DMS 273 (cell line): ENCODE data around the gene DHCR7.

Experiments
- DNase-seq: peaks from one replicate; lab custom pipeline; 2025; ENCODE audit not compliant: unreplicated experiment; lab: John Stamatoyannopoulos, UW

The DHCR7 gene

DNA sequence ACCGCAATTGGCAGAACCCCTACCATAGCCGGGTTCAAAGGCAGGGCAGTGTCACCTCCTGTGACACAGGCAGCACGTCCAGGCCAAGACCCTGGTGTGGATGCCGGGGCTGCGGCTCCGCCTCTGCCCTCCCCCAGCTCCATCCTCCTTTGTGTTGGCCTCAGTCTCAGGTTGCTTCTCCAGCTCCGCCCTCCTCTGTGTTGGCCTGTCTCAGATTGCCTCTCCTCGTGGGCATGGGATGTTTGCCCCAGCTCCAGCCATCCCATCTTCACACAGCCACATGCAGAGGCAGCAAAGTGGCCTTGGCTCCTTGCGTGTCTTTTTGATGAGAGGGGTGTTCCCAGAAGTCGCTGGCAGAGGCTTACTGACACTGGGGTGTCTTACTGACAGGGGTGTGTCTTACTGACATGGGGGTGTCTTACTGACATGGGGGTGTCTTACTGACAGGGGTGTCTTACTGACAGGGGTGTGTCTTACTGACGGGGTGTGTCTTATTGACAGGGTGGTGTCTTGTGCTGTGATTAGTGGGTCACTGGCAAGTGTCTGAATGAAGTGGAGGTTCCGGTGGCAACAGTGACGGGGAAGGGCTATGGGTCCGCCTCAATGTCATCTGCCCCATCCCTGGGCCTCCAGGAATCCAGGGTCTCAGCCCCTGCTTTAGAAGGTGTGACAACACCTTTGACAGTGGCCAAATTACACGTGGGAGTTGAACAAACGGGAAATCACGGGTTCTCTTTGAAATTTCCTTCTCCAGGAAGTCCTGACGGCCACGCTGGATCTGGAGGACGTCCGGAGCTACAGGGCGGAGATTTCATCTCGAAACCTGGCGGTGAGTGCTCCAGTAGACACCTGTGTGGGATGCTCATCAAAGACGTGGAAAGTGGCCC lies 29.7 kb upstream of the DHCR7 start:
- DNase-seq: no peak

DNA sequence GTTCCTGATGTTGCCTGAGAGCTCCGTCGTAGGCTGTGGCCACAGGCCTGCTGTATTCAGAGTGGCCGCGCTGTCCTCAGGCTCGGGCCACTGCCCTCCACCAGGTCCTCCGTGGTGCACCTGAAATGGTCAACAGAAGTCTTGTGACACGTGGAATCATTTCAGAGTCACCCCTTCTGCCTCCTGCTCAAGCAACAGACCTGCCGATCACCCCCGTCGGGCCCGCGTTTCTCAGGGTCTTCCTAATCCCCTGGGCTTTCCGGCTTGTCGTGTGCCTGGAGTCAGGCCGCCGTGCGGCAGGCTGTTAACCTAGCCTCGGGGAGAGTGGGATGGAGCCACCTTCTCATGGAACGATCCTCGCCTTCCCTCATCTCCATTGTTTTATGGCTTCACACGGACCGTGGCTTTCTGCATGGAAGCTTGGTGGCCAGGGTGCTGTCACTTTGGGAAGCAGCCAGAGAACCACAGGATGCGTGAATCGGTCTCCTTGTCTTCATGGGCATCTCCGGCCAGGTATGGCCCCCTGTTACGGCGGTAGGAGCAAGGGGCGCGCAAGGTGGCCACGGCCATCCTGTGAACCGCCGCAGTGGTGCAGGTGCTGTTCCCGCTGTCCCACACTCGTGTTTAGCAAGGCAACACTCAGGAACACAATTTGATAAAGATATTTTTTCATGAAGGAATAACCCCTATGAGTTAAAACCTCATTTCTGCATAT lies 28.9 kb upstream of the DHCR7 start:
- no peak for DNase-seq

DNA sequence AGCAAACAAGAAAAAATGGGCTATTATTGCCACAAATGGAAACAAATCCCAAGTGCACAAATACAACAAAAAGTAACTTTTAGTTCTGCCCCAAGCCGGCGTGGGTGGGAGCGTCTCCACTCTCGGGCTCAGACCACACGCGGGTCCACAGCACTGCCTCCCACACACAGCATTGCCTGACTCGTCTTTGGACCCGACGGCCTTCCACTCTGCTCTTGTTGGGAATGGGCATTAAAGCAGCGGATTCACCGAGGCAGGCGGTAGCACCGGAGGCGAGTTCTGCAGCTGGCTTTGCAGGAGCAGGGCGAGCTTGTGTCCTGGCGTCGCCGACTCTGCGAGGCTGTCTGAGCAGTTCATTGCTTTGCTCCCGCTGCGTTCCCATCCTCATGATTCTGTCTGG lies 27.8 kb upstream of the DHCR7 start:
- DNase-seq: no peak

DNA sequence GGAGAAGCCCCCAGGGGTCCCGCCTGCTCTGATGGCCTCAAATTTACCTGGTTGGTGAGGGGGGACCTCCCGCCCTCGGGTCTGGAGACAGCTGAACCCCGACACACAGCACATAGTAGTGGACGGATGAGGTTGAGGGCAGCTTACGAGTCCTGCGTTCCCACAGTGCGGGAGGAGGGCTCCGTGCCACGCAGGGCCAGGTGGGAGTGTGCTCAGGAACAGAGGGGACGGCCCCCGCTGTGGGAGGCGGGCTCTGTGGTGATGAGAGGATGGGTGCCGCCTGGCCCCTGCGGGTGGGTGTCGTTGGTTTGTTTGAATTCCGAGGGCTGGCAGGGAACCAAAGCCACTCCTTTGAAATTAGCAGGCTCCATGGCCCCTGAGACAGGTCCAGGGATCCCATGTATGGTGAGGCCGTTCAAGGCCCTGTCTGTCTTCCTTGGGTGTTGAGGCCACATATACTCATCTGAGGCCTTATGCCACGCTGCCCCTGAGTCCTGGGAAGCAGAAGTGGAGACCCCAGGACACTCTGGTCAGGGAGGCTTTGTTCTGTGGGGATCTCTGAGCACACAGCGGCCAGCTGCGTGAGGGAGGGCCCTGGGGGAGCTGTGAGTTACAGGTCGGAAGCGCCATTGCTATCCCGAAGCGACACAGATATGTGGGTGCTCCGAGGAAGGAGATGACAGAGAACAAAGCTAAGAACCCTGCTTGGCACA lies 26.7 kb upstream of the DHCR7 start:
- DNase-seq: no peak

DNA sequence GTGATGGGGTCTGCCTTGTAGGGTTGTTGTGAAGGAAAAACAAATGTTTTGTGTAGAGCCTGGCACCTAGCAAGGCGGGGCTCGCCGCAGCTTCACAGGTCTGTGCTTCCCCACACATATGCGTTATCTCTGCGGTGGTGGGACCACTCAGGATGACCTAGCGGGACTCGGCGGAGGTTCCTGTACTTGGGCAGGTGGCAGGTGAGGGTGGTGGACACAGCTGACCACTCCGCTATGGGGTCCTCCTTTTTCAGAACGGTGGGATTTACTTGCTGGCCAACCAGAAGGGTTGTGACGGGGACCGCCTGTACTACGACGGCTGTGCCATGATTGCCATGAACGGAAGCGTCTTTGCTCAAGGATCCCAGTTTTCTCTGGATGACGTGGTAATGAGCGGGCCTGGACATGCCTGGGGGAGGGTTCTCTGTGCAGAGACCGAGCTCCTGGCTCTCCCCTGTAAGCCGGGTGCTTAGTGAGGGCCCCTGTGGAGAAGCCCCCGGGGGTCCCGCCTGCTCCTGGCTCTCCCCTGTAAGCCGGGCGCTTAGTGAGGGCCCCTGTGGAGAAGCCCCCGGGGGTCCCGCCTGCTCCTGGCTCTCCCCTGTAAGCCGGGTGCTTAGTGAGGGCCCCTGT lies 26.1 kb upstream of the DHCR7 start:
- no peak for DNase-seq

DNA sequence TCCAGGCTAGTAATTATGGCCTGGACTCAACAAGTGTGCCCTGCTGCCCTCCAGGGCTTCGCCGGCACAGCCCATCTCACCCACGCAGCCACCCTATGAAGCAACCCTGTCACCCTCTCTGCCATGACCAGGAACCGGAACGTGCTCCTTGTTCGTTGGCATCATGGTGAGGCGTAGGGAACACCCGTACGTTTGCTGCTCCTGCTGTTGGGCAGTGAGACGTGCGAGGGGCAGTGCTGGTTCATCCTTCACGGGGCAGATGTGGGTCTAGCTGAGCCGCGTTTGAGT lies 25.5 kb upstream of the DHCR7 start:
- DNase-seq: no peak

DNA sequence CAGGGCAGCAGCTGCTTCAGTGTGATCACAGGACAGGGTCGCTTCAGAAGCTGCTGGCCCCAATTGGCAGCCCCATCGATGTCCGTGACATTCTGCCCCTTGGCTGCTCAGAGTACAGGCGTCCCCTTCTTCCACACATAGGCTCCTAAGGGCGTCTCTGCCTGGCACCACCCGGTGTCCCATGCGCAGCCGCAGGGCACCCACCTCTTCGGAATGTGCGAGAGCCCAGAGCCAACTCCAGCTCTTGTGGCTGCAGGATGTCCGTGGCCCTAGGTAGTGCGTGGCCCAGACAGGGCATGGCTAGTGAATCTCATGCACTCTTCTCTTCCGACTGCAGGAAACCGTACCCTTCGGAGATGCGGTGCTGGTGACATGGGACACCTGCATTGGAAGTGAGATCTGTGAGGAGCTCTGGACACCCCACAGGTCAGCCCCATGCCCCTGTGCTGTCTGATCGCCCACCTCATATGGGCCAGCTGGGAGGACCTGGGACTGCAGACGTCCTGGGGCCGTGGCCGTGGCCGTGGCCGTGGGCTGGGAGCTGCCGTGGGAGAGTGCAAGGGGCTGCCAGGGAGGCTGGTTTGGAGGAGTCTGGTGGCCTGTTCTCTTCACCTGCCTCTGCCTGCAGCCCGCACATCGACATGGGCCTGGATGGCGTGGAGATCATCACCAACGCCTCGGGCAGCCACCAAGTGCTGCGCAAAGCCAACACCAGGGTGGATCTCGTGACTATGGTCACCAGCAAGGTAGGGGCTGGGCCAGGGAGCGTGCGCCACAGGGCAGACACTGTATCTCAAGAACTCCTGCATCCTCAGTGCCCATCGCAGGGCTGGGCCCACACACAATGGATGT lies 25.0 kb upstream of the DHCR7 start:
- DNase-seq: no peak

DNA sequence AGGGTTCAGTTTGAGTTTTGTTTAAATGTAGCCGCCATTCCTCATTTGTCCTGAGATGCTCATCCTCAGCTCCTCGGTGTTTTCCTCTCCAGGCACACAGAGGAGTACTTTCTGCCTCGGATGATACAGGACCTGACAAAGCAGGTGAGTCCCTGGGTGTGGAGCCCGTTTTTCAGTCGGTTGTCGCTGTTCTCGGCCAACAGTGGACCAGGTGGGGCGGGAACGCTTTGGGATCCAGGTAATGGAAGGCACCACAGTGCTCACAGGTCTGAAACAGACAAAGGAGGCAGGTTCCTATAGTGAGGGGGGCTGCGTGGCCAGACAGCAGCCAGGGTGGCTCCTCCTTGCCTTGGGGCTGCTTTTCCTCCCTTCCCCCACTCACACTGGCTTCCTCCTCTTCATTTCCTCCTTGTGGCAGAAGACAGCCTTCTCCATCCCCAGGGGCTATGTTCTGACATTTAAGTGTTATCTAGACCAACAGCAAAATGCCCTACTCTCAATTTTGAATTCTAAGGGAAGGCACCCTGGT lies 24.2 kb upstream of the DHCR7 start:
- DNase-seq: no peak

DNA sequence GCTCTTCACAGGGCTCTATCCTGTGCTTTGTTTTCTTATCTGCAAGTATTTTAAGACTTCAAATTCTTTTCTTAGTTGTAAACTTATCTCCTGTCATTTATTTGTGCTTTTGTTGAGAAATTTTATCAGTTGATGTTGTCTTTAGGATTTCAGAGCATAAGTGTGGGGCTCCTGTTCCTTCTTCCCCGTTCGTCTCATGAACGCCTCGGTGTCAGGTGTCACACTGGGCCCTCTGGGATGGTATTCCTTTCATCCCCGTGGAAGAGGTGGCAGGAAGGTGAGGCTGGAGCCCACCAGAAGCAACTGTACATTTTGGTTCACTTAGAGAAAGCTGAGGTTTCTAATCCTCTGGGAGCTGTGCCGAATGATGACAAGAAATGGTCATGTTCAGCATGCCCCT lies 22.8 kb upstream of the DHCR7 start:
- DNase-seq: no peak

DNA sequence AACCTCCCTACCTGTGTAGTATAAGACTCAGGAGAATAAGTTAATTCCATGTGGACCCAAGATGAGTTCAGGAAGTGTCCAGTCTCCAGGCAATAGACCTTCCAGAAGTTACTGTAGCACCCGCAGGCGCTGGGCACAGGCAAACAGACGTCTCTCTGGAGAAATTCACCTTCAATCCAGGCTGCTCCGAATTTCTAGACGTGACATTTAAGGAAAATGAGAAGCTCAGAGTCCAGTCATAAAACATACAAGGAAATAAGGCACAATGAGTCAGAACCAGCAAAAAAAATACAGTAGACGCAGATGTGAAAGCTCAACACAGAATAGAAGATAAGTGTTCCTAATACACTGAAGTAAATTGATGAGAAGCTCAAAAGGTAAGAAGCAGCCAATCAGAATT lies 19.0 kb upstream of the DHCR7 start:
- no peak for DNase-seq

DNA sequence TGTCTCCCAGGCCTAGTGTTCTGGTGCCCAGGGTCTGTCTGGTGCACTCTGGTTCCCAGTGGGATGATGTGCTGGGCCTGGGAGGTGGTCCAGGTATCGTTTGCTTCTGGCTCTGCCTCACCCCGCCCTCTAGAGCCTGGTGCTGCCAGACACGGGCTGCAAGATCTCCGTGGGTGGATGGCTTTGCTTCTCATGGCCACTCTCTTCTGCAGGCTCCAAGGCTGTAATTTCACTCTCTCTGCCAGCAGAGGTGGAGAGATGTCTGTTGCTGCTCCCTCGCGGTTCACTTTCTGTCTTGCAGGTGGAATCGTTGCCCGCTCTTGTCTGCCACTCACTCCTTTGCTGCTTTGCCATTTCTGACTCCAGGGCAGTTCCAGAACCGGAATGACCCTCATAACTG lies 18.2 kb upstream of the DHCR7 start:
- DNase-seq: no peak

DNA sequence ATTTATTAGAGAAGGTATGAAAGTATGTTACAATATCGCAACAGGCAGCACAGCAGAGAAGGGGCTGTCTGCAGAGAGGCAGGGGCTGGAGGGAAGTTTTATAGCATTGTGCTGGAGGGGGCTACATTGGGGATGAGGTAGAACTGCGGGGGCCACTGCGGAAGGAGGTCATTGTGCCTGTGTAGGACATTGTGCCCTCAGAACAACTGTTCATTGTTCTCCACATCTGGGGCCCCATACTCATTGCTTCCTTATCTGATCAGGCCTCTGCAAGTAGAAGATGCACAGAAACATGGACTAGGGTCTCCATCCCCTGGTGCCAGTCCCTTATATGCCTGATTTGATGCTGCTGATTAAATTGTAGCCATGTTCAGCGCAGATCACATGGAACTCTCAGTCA lies 16.9 kb upstream of the DHCR7 start:
- DNase-seq: no peak

DNA sequence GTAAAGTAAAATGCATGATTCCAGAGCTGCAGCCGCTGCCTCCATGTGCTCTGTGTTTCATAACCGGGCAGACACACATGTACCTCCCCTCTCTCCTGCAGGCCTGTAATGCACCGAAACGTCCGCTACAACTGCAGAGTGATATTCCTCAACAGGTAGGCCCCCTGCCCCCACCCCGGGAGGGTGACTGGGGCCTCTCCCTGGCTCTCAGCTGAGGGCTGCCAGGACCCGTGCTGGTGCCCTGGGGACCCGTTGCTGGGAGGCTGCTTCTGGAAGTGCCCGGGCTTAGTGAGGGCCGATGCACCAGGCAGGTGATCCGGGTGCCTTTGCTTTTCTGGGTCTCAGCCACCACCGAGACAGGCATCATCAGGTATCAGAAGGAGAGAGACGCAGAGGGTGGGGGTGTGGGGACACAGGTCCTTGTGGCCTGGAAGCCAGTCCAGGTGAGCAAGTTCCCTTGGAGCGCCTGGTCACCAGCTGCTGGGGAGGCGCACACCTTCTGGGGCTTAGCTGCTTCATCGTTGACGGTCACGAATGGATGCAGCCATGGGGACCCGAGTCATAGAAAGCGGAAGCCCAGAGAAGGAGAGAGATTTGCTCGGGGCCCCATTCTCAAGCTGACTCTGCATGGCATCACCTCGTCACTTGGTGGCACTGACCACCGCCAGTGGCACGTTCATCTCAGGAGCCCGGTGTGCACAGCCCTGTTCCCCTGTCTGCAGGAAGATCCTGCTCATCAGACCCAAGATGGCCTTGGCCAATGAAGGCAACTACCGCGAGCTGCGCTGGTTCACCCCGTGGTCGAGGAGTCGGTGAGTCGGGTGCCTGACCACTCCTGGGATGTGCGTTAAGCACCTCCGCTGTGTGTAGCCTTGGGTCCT lies 15.4 kb upstream of the DHCR7 start:
- no peak for DNase-seq

DNA sequence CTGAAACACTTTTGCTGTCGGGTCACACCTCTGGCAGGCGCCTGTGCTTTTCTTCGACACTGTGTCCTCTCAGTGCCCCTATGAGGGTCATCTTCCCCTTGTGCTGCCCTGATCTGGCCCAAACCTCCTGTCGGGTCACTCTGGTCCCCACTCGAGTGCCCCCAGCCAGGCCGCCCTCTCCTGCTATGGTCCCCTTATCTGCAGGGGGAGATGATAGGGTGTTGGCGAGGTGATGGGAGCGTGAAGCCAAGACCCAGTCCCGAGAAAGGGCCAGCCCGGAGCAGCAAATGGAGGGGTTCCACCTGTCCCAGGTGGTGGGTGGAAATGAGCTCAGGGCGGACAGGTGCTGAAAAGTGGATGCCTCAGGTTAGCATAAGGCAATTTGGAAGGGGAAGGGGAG lies 14.5 kb upstream of the DHCR7 start:
- no peak for DNase-seq

DNA sequence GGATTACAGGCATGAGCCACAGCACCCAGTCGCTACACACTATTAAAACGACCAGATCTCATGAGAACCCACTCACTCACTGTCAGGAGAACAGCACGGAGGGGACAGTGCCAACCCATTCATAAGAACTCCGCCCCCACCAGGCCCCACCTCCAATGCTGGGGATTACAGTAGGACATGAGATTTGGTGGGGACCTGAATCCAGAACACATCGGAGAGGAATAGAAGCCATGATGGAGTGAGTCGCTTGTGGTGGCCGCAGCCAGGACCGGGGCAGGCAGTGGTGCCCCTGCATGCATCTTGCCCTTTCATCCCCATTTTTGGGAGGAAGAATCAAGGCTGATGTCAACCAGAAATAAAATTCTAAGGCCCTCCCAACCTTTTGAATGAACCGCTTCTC lies 13.5 kb upstream of the DHCR7 start:
- no peak for DNase-seq

DNA sequence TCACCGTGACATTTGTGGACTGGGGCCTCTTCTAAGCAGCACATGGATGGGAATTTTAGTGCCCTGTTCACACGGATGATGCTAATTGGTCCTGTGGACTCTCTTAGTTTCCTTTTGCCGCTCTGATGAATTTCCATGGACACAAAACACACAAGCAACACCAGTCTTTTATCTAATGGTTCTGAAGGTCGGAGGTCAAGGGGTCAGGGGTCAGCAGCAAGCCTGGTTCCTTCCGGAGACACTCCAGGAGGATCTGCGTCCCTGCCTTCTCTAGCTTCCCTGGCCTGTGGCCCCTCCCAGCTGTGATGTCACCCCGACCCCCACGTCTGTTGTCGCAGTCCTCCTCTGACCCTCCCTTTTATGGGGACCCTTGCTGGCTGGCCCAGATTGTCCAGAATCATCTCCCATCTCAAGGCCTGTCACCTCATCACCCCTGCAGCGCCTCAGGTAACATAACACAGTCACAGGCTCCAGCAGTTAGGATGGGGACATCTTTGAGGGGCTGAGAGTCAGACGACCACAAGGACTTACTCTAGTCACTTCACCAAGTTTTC lies 11.7 kb upstream of the DHCR7 start:
- DNase-seq: no peak

DNA sequence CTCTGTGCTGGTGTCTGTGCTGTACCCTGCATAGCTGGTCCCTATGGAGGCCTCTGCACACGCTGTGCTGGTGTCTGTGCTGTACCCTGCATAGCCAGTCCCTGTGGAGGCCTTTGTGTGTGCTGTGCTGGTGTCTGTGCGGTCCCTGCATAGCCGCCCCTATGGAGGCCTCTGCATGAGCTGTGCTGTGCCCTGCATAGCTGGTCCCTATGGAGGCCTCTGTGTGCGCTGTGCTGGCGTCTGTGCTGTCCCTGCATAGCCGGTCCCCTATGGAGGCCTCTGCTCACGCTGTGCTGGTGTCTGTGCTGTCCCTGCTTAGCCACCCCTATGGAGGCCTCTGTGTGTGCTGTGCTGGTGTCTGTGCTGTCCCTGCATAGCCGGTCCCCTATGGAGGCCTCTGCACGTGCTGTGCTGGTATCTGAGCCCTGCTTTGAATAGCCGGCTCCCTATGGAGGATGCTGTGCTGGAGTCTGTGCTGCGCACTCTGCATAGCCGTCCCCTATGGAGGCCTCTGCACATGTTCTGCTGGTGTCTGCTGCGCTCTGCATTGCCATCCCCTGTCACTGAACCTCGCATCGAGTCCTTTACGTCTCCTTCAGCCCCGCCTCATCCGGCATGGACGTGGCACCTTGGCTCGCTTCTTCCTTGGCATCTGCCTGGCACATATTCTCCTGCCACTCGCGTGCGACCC lies 11.0 kb upstream of the DHCR7 start:
- no peak for DNase-seq

DNA sequence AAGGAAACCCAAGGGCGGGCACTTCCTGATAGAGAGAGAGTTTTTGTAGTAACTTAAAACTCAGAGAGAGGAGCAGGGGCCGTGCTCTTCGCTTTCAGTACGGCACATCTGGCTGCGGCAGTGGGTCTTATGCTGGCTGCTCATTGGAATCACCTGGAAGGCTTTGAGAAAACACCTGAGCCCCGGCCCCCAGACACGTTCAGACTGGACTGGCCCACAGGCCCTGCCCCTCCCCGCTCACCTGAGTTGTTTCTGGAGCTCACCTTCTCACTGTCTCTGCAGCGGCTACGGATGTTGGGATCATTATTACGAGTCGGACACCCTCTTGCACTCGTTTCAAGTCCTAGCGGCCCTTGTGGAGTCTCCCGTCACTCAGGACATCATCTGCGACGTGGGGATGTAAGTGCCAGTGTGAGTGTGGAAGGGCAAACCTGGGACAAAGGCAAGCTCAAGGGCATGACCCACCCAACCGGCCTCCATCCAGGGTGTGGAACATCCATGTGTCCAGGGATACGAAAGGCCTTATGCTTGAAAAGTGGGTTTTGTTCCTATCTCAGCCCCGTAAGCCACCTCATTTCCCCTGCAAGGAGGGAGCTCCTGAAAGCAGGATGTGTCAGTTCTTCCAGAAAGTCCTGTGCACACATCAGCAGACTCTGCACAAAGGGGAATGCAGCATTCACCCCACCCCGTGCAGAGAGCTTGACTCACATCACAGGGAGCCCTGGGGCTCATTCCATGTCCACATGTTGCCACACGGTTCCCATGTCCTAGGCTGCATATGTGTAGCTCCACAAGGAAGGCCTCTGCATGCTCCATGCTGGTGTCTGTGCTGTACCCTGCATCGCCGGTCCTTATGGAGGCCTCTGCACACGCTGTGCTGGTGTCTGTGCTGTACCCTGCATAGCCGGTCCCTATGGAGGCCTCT lies 10.2 kb upstream of the DHCR7 start:
- no peak for DNase-seq
